Keratinocyte (primary cell): ENCODE measurements around the gene HERC2.

ENCODE experiments used
- EZH2 ChIP-seq: IDR thresholded peaks from one replicate; pipeline ENCODE4 v1.6.1; 2012; ENCODE audit warnings: inconsistent platforms, mild to moderate bottlenecking, low read length, moderate library complexity
- TF ChIP-seq, protein P1 (sequence below), 3 experiments: IDR thresholded peaks in 1 of 3; conservative IDR thresholded peaks in 1 of 3; optimal IDR thresholded peaks in 1 of 3; 2 replicates in 2 of 3; 3 replicates in 1 of 3; pipeline versions ENCODE3 to v1.5.1; 2011; ENCODE audit warnings: low read length in 3 of 3, mild to moderate bottlenecking in 3 of 3, moderate library complexity in 2 of 3, control low read depth in 1 of 3, inconsistent platforms in 1 of 3; ENCODE audit not compliant: insufficient read depth in 2 of 3; ENCODE audit errors: extremely low read depth in 1 of 3

DNA sequence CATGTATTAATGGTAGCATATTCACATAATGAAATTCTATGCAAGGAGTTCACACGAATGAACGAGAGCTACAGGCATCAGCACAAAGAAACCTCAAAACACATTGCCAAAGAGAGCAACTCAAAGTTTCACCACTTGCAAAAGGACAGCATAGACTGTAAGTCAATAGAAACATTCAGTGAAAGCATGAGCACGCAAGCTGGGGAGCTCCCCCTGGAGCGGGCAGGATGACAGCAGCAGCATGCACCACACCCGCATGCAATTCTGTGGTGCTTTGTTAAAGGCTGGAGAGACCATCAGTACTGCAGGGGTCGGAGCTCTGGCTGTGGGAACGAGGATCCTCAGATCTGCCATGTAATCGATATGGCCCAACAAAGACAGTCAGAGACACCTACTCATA, 241.6 kb downstream of the HERC2 start:
- TF ChIP-seq, protein P1, sequence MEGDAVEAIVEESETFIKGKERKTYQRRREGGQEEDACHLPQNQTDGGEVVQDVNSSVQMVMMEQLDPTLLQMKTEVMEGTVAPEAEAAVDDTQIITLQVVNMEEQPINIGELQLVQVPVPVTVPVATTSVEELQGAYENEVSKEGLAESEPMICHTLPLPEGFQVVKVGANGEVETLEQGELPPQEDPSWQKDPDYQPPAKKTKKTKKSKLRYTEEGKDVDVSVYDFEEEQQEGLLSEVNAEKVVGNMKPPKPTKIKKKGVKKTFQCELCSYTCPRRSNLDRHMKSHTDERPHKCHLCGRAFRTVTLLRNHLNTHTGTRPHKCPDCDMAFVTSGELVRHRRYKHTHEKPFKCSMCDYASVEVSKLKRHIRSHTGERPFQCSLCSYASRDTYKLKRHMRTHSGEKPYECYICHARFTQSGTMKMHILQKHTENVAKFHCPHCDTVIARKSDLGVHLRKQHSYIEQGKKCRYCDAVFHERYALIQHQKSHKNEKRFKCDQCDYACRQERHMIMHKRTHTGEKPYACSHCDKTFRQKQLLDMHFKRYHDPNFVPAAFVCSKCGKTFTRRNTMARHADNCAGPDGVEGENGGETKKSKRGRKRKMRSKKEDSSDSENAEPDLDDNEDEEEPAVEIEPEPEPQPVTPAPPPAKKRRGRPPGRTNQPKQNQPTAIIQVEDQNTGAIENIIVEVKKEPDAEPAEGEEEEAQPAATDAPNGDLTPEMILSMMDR (optimal IDR thresholded peaks at IDR 0.05 in 1 of 3, IDR thresholded peaks at IDR 0.05 in 1 of 3, conservative IDR thresholded peaks at IDR 0.05 in 1 of 3; ENCODE audit: extremely low read depth in 1 of 3, insufficient read depth in 2 of 3, low read length in 3 of 3), result no peak
- TF ChIP-seq EZH2, result no peak
